WERI-Rb-1 (cell line): ENCODE measurements around the gene SETDB1.

Source experiments
- DNase-seq: peaks from one replicate; pipeline ENCODE4 v3.0.0-alpha.2; 2020
- H3K27ac ChIP-seq: fragments of 250-450 bp; sonication (Bioruptor Pico); 2 replicates; pipeline ENCODE4 v1.5.1; 2020; ENCODE audit warnings: mild to moderate bottlenecking, moderate library complexity
- H3K27me3 ChIP-seq: fragments of 250-450 bp; sonication (Bioruptor Pico); 2 replicates; pipeline ENCODE4 v1.5.1; 2021; ENCODE audit warnings: mild to moderate bottlenecking, low read depth, moderate library complexity; ENCODE audit not compliant: insufficient read depth, severe bottlenecking
- H3K36me3 ChIP-seq: fragments of 250-450 bp; sonication (Bioruptor Pico); 2 replicates; pipeline ENCODE4 v1.5.1; 2020; ENCODE audit warnings: mild to moderate bottlenecking, moderate library complexity
- H3K4me3 ChIP-seq: 2 replicates; pipeline ENCODE4 v1.5.1; 2011; ENCODE audit warnings: low read depth, mild to moderate bottlenecking, control low read depth, low read length
- H3K9me3 ChIP-seq: fragments of 250-450 bp; sonication (Bioruptor Pico); 2 replicates; pipeline ENCODE4 v1.5.1; 2021; ENCODE audit warnings: mild to moderate bottlenecking, moderate library complexity; ENCODE audit not compliant: severe bottlenecking
- CTCF ChIP-seq: IDR thresholded peaks from 2 replicates; pipeline ENCODE4 v1.5.1; 2011; ENCODE audit warnings: low read depth, mild to moderate bottlenecking, control low read depth, inconsistent platforms, low read length

SETDB1 gene

DNA sequence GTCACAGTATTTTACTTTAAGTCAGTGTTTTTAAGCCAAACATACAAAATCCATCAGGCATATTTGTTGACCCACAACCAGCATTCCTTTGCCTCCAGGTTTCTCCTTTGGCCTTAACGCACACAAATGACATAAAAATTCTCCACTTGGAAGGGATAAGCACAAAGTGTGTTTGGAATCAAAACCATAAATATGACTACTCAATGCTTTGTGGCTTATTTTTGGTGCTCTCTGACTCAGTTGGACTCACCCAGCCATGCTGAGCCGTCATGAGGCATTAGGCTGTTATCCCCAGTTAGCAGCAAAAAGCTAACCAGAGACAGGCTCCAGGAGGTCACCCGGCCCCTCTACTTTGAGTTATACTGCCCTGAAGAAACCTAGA, 83.0 kb downstream of the SETDB1 start:
- Histone ChIP-seq H3K27ac (no peak overlapping the region; the same call in 1 of the 2 replicates), H3K9me3 (no peaks in the 10 kb centered on the region)
- TF ChIP-seq CTCF = no peak

DNA sequence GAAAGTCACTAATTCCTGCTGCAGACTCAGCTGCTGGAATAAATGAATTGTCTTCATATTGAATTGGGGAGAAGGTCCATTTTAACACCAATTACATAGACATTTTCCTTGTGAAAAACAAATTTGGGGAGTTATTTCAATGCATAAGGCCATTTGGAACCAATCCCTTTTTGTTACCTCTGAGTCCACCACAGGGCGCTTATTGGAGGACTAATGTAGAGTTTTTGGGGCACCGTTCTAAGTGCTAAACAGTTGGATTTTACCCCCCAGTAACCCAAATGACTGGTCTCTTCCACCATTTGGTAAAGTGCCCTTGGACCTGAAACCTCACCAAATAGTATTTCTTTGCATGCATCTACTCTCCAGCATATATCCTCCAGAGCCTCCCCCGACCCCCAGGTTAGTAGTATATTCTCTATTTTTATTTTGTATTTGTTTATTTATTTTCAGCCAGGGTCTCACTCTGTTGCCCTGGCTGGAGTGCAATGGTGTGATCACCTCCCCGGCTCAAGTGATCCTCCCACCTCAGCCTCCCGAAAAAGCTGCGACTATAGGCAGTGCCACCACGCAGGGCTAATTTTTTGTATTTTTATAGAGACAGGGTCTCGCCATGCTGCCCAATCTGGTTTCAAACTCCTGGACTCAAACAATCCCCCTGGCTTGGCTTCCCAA, 83.6 kb downstream of the SETDB1 start:
- TF ChIP-seq CTCF = no peak
- H3K27me3 ChIP-seq = no peaks in the 10 kb centered on the region
- H3K4me3 ChIP-seq = no peak overlapping the region
- H3K27ac ChIP-seq = no peak overlapping the region
- no peaks in the 10 kb centered on the region for H3K9me3 ChIP-seq
- peaks cover 10% of the 10 kb centered on the region for H3K36me3 ChIP-seq
- no peak for DNase-seq

More for the DNA sequence above, 83.0 kb downstream of the SETDB1 start:
- no peak for DNase-seq
- H3K4me3 ChIP-seq = peak overlapping the region; percentile 76
- no peaks in the 10 kb centered on the region for H3K27me3 ChIP-seq
- H3K36me3 ChIP-seq = peaks cover 10% of the 10 kb centered on the region

GRCh38 chr1:151010346-151010726, 84.2 kb downstream of the SETDB1 start:
- no peaks in the 10 kb centered on the region for H3K9me3 ChIP-seq
- no peak for TF ChIP-seq CTCF
- DNase-seq = no peak
- peaks cover 10% of the 10 kb centered on the region for H3K36me3 ChIP-seq
- no peaks in the 10 kb centered on the region for H3K27me3 ChIP-seq
- H3K27ac ChIP-seq = no peak overlapping the region
- no peak overlapping the region for H3K4me3 ChIP-seq

- no peaks in the 10 kb centered on the region for H3K9me3 ChIP-seq
- H3K27me3 ChIP-seq = no peaks in the 10 kb centered on the region
- no peak for TF ChIP-seq CTCF
- peaks cover 10% of the 10 kb centered on the region for H3K36me3 ChIP-seq
- no peak for DNase-seq
- no peak overlapping the region for H3K4me3 ChIP-seq
- no peak overlapping the region for H3K27ac ChIP-seq
These were observed 85.1 kb downstream of the SETDB1 start for GRCh38 chr1:151011154-151011850.

DNA sequence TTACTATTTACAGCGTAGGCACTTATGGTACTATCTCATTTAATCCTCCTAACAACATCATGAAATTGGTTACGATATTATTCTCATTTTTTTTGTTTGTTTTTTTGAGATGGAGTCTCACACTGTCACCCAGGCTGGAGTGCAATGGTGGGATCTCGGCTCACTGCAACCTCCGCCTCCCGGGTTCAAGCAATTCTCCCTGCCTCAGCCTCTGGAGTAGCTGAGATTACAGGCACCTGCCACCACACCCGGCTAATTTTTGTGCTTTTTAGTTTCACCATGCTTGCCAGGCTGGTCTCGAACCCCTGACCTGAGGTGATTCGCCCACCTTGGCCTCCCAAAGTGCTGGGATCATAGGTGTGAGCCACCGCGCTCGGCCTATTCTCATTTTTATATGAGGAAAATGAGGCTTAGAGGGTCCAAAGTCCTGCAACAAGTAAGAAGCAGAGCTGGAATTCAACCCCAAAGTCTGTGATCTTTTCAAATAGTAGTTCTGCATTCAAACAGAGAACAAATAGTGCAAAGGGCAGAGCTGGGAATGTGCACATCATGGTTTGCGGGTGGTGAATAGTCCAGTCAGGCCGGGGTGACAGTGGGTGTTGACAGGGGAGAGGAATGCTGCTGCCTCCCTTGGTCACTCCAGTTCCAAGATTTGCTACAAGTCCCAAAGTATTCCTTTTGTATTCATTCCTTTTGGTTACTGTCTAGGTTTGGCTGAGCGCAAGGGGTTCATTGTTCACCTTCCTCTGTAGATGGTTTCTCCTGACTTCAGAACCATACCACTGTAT, 86.7 kb downstream of the SETDB1 start:
- no peak for DNase-seq
- no peak for TF ChIP-seq CTCF
- Histone ChIP-seq H3K27me3 (no peaks in the 10 kb centered on the region), H3K27ac (no peak overlapping the region), H3K9me3 (no peaks in the 10 kb centered on the region), H3K36me3 (peaks cover 16% of the 10 kb centered on the region), H3K4me3 (no peak overlapping the region)
